NCI-H345 treated with DMSO at 0.1 percent for 48 hours (cell line): ENCODE results near the gene GPR89B.
"Not testable (repeated sequence)": the region's sequence is repeated elsewhere in the genome, so short reads cannot be mapped to it uniquely, and the experiment has no call there.

Source experiments
- DNase-seq: peaks from one replicate; lab custom pipeline; 2025; ENCODE audit not compliant: unreplicated experiment; lab: John Stamatoyannopoulos, UW

The GPR89B gene

GRCh38 chr1:148027004-148027403 lies 98.8 kb downstream of the GPR89B start:
- not testable (repeated sequence) for DNase-seq

- not testable (repeated sequence) for DNase-seq
Measured at GRCh38 chr1:148032247-148032646, 104.0 kb downstream of the GPR89B start.

- DNase-seq, result not testable (repeated sequence)
Measured at GRCh38 chr1:148032690-148033089, 104.5 kb downstream of the GPR89B start.

- not testable (repeated sequence) for DNase-seq
Measured at GRCh38 chr1:148033147-148033546, 104.9 kb downstream of the GPR89B start.

- DNase-seq, result not testable (repeated sequence)
Measured at GRCh38 chr1:148037850-148038461, 109.7 kb downstream of the GPR89B start.

GRCh38 chr1:148038462-148039333 lies 110.5 kb downstream of the GPR89B start:
- DNase-seq, result not testable (repeated sequence)
